ENCODE results near the gene ELMO3. TPM values are rescaled to one million over a fixed set of nuclear protein-coding genes. Genes with fewer than 3 reads are reported as not detected.

Gene ELMO3
- total and polyA plus RNA-seq, 9 donors: 1.1 to 14.8 (median 2.7) TPM; not detected in 1

DNA sequence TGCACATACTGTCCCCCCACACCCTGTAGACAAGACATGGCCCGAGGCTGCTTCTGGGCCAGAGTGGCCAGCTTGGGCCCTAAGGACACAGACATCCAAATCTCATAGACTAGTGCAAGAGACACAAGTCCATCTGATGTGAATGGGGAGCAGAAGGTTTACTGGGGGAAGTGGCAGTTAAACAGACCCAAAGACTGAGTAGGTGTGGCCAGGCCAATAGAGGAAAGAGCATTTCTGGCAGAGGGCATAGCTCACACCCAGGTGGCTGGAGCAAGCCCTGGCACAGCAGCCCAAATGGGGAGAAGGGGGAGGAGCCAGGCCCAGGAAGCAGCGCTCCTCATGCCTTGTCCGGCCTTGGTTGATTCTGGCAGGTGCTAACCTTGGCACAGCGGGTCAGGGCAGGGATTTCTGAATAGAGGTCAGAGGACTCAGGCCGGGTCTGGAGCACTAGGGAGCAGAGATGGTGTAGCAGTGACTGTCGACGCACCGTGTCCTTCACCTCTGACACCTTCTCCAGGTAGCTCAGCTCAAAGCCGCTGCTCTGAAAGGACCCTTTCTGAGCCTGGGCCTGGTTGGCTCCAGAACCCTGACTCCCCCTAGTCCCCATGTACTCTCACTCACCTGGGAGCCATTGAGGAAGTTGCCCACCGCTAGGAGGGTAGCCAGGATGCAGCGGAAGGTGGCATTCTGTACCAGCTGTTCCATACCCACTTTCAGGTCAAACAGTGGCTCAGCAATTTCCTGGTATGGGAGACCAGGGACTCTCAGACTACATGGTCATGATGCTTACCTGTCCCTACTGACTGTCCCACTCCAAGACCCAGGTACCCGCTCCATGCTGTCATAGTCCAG, 32.1 kb downstream of the ELMO3 start:
- TF ChIP-seq POLR2A (IDR thresholded peaks at IDR 0.05): no peak
- TF ChIP-seq EP300 (IDR thresholded peaks at IDR 0.05): no peak
- TF ChIP-seq, protein P1, sequence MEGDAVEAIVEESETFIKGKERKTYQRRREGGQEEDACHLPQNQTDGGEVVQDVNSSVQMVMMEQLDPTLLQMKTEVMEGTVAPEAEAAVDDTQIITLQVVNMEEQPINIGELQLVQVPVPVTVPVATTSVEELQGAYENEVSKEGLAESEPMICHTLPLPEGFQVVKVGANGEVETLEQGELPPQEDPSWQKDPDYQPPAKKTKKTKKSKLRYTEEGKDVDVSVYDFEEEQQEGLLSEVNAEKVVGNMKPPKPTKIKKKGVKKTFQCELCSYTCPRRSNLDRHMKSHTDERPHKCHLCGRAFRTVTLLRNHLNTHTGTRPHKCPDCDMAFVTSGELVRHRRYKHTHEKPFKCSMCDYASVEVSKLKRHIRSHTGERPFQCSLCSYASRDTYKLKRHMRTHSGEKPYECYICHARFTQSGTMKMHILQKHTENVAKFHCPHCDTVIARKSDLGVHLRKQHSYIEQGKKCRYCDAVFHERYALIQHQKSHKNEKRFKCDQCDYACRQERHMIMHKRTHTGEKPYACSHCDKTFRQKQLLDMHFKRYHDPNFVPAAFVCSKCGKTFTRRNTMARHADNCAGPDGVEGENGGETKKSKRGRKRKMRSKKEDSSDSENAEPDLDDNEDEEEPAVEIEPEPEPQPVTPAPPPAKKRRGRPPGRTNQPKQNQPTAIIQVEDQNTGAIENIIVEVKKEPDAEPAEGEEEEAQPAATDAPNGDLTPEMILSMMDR (IDR thresholded peaks at IDR 0.05): no peak
- Histone ChIP-seq H3K4me1 (ENCODE audit: insufficient read depth) (peaks cover 9% of the 10 kb centered on the region), H3K27ac (no peak overlapping the region), H3K36me3 (no peaks in the 10 kb centered on the region), H3K9me3 (no peaks in the 10 kb centered on the region), H3K4me3 (no peak overlapping the region), H3K27me3 (no peaks in the 10 kb centered on the region)
- WGBS, 3 donors: 67 to 80% (median 70%) methylated on average over 12 of the region's 12 CpGs
- intact Hi-C loops (cut with DNase I): no loop called here
- DNase-seq: no peak

DNA sequence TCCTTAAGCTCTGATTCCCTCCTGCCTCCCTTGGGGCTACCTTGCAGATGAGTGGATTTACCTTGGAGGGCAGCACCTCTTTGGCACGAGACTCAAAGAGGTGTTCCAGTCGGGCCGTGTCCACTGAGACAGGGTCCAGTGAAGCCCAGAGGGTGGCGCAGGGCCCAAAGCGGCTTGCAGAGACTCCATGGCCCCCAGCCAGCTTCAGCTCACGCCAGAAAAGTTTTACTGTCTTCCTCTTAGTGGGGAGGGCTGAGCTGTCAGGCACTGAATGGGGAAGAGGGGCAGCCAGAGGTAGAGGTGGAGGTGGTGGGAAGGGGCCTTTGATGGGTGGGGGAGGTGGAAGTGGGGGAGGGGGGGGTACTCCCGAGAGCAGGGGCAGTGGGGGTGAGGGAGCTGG, 34.7 kb downstream of the ELMO3 start:
- Histone ChIP-seq H3K4me1 (ENCODE audit: insufficient read depth) (no peaks in the 10 kb centered on the region), H3K27ac (no peak overlapping the region), H3K27me3 (no peaks in the 10 kb centered on the region), H3K4me3 (no peak overlapping the region), H3K9me3 (no peaks in the 10 kb centered on the region), H3K36me3 (no peaks in the 10 kb centered on the region)
- peak in 2 of 5 donors; percentile 24 to 32 for DNase-seq
- TF ChIP-seq, protein P1 (IDR thresholded peaks at IDR 0.05): no peak
- TF ChIP-seq EP300 (IDR thresholded peaks at IDR 0.05): no peak
- no peak for TF ChIP-seq POLR2A (IDR thresholded peaks at IDR 0.05)
- intact Hi-C loops (cut with DNase I): no loop called here
- 59 to 65% (median 63%) methylated on average over 7 of the region's 7 CpGs for WGBS, 3 donors

GRCh38 chr16:67234180-67234597, 35.3 kb downstream of the ELMO3 start:
- Histone ChIP-seq H3K27ac (no peak overlapping the region), H3K4me1 (ENCODE audit: insufficient read depth) (no peaks in the 10 kb centered on the region), H3K27me3 (no peaks in the 10 kb centered on the region), H3K4me3 (no peak overlapping the region), H3K36me3 (no peaks in the 10 kb centered on the region), H3K9me3 (no peaks in the 10 kb centered on the region)
- WGBS, 3 donors: 85 to 88% (median 87%) methylated on average over 10 of the region's 10 CpGs
- TF ChIP-seq, protein P1 (IDR thresholded peaks at IDR 0.05): no peak
- TF ChIP-seq POLR2A (IDR thresholded peaks at IDR 0.05): no peak
- TF ChIP-seq EP300 (IDR thresholded peaks at IDR 0.05): no peak
- intact Hi-C loops (cut with DNase I): no loop called here
- no peak for DNase-seq

DNA sequence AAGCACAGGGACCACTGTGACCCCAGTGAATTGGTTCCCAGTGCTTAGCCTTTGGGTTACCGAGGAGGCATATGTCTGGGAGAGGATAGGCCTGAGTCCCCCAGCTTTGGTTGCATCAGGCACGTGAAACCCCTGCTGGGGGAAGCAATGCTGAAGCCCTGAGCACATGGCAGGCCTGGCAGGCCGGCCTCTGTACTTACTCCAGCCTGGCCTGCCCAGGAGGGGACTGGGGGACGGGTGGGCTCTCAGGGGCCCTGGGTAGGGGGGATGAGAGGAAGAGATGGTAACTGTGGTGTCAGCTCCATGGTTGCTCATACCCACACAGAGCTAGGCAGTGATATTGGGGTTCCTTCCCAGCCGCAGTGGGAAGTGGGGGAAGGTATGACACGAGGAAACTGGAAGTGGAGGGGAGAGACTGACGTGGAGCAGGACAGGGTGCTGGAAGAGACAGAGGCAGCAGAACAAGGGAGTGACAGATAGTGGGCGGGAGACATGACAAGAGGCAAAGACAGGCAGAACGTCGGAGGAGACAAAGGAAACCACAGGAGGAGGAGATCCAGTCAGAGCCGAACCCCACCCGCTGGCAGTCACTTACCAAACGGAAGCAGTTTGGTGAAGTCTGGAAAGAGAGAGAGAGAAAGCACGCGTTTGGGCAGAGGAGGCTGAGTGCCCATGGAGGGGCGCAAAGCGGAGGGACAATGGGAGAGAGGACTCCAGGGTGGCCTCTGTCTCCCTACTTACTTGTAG, 37.1 kb downstream of the ELMO3 start:
- Histone ChIP-seq H3K27ac (no peak overlapping the region), H3K4me3 (no peak overlapping the region), H3K27me3 (no peaks in the 10 kb centered on the region), H3K4me1 (ENCODE audit: insufficient read depth) (no peaks in the 10 kb centered on the region), H3K36me3 (no peaks in the 10 kb centered on the region), H3K9me3 (no peaks in the 10 kb centered on the region)
- intact Hi-C loops (cut with DNase I): no loop called here
- WGBS, 3 donors: 84 to 87% (median 85%) methylated on average over 17 of the region's 17 CpGs
- TF ChIP-seq, protein P1 (IDR thresholded peaks at IDR 0.05): no peak
- TF ChIP-seq POLR2A (IDR thresholded peaks at IDR 0.05) (no peak), EP300 (IDR thresholded peaks at IDR 0.05) (no peak)
- no peak for DNase-seq

Data from ovary (tissue), 9 donors.